Vagina (tissue), 2 donors: Measurements from ENCODE around the gene PLCD4. TPM values are rescaled to one million over a fixed set of nuclear protein-coding genes. Genes with fewer than 3 reads are reported as not detected.

ENCODE experiments used
- DNase-seq, 2 donors: peaks; one replicate each; pipeline ENCODE4 v3.0.0-alpha.2; 2017; ENCODE audit errors: extremely low spot score in 2 of 2
- H3K27ac ChIP-seq: fragments of 200-600 bp; sonication (generic); one replicate; pipeline ENCODE4 v1.5.1; 2019
- H3K27me3 ChIP-seq: fragments of 200-600 bp; sonication (generic); one replicate; pipeline ENCODE4 v1.5.1; 2019
- H3K36me3 ChIP-seq, 2 donors: fragments of 200-600 bp; sonication (generic); one replicate each; pipeline ENCODE4 v1.5.1; 2017 to 2019
- H3K4me1 ChIP-seq: fragments of 200-600 bp; sonication (generic); one replicate; pipeline ENCODE4 v1.5.1; 2019
- H3K4me3 ChIP-seq, 2 donors: fragments of 200-600 bp; sonication (generic); 1 replicate in 1 of 2; 2 replicates in 1 of 2; pipeline ENCODE4 v1.5.1; 2016 to 2019
- H3K9me3 ChIP-seq: fragments of 200-600 bp; sonication (generic); one replicate; pipeline ENCODE4 v1.5.1; 2019
- POLR2A ChIP-seq, 2 donors: fragments of 450-650 bp; IDR thresholded peaks; one replicate each; pipeline ENCODE4 v1.6.1; 2017; ENCODE audit warnings: antibody characterized with exemption in 2 of 2, mild to moderate bottlenecking in 2 of 2, moderate library complexity in 2 of 2
- POLR2AphosphoS5 ChIP-seq, 2 donors: sonication (generic); formaldehyde crosslinking; IDR thresholded peaks; one replicate each; pipeline ENCODE4 v1.9.0; 2017; ENCODE audit warnings: antibody characterized with exemption in 2 of 2, mild to moderate bottlenecking in 2 of 2, low read depth in 1 of 2; ENCODE audit not compliant: insufficient read depth in 1 of 2
- intact Hi-C: fragments of 100-400 bp; cut with DNase I; formaldehyde crosslinking; loops from one replicate; pipeline ENCODE4 v1.15.1; 2023
- total RNA-seq: library from RNA; depleted of rRNA; stranded (reverse); fragments of >200 nt; gene quantifications from one replicate; pipeline ENCODE4 v1.2.3, GENCODE V29; 2016
- TF ChIP-seq, protein P1 (sequence below), 3 experiments: fragments of 450-650 bp in 2 of 3; fragments of 200-600 bp in 1 of 3; sonication (generic) in 1 of 3; IDR thresholded peaks; one replicate each; pipeline ENCODE4 v1.5.1; 2017 to 2019; ENCODE audit warnings: antibody characterized with exemption in 3 of 3, mild to moderate bottlenecking in 2 of 3, moderate library complexity in 2 of 3

Gene PLCD4
- total RNA-seq, 1 donor from 2014 or later: 12.0 TPM

DNA sequence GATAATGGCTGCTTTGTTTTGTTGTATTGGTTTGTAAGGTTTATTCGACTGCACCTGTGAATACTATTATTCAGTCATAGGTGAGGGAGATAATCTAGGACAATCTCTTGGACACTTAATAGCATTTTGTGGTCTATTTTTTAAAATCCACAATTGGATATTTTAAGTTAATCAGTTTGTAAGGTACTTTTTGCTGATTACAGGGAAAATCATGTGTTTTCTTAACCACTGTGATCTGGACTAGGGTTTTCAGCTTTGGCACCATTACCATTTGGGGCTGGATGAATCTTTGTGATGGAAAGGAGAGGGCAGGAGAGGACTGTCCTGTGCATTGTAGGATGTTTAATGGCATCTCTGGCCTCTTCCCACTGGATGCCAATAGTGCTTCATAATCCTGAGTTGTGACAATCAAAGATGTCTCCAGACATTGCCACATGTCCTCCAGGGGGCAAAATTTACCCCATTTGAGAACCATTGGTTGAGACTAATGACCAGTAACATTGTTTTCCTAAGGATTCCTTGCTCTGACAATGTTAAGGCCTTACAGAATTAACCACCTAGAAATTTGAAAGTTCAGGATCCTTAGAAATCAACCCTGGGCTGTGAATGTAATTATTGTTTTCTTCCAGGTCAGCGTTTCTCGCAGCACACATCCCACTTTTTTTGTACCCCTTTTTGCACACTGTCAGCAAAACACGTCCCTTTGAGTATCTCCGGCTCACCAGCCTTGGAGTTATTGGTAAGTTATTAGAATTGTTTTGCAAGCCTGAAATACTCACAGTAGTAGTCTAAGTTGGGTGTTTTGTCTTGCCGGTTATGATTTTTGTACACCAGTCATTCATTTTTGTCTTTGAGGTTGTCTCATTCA, 23.5 kb upstream of the PLCD4 start:
- H3K36me3 ChIP-seq: peaks cover 0 to 44% of the 10 kb centered on the region in 2 donors
- TF ChIP-seq, protein P1, sequence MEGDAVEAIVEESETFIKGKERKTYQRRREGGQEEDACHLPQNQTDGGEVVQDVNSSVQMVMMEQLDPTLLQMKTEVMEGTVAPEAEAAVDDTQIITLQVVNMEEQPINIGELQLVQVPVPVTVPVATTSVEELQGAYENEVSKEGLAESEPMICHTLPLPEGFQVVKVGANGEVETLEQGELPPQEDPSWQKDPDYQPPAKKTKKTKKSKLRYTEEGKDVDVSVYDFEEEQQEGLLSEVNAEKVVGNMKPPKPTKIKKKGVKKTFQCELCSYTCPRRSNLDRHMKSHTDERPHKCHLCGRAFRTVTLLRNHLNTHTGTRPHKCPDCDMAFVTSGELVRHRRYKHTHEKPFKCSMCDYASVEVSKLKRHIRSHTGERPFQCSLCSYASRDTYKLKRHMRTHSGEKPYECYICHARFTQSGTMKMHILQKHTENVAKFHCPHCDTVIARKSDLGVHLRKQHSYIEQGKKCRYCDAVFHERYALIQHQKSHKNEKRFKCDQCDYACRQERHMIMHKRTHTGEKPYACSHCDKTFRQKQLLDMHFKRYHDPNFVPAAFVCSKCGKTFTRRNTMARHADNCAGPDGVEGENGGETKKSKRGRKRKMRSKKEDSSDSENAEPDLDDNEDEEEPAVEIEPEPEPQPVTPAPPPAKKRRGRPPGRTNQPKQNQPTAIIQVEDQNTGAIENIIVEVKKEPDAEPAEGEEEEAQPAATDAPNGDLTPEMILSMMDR (IDR thresholded peaks at IDR 0.05): no peak
- TF ChIP-seq POLR2A (IDR thresholded peaks at IDR 0.05) (no peak), POLR2AphosphoS5 (IDR thresholded peaks at IDR 0.05; ENCODE audit: insufficient read depth in 1 of 2, low read depth in 1 of 2) (no peak)
- intact Hi-C loops: no loop called here

DNA sequence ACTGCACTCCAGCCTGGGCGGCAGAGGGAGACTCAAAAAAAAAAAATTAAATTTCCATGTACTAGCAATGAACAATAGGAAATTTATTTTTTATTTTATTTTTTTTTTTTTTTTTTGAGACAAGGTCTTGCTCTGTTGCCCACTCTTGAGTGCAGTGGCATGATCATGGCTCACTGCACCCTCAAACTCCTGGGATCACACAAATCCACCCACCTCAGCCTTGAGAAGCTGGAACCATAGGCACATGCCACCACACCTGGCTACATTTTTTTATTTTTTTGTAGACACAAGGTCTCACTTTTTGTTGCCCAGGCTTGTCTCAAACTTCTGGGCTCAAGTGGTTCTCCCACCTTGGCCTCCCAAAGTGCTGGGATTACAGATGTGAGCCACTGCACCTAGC, 22.2 kb upstream of the PLCD4 start:
- Histone ChIP-seq H3K4me1 (no peaks in the 10 kb centered on the region), H3K9me3 (no peaks in the 10 kb centered on the region), H3K36me3 (peaks cover 0 to 55% of the 10 kb centered on the region in 2 donors), H3K4me3 (no peak overlapping the region), H3K27ac (no peak overlapping the region), H3K27me3 (no peaks in the 10 kb centered on the region)
- intact Hi-C loops: no loop called here
- DNase-seq: no peak
- TF ChIP-seq POLR2AphosphoS5 (IDR thresholded peaks at IDR 0.05; ENCODE audit: insufficient read depth in 1 of 2, low read depth in 1 of 2) (no peak), POLR2A (IDR thresholded peaks at IDR 0.05) (no peak)
- TF ChIP-seq, protein P1 (IDR thresholded peaks at IDR 0.05): no peak

More for the DNA sequence above, 23.5 kb upstream of the PLCD4 start:
- Histone ChIP-seq H3K4me1 (no peaks in the 10 kb centered on the region), H3K4me3 (no peak overlapping the region), H3K27me3 (no peaks in the 10 kb centered on the region), H3K27ac (no peak overlapping the region), H3K9me3 (no peaks in the 10 kb centered on the region)
- no peak for DNase-seq

DNA sequence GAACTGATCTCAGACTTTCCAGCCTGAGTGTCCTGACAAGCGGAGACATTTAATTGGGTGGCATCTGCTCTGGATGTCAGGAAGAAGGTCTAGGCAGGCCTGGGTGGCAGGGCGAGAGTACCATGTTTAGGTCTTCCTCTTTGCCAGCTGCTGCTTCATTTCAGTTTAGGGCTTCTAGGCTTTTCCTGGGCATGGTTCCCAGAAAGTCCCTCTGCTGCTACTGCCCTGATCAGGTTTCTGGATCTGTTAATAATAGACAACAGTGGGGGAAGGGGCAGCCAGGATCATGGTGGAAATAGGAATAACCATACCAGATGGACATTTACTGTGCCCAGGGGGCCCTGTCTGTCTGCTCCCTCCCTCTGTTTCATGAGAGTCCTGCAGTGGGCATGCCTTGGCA, 2.3 kb upstream of the PLCD4 start:
- H3K9me3 ChIP-seq: no peaks in the 10 kb centered on the region
- peaks cover 15% of the 10 kb centered on the region for H3K4me1 ChIP-seq
- TF ChIP-seq, protein P1 (IDR thresholded peaks at IDR 0.05): no peak
- TF ChIP-seq POLR2AphosphoS5 (IDR thresholded peaks at IDR 0.05; ENCODE audit: insufficient read depth in 1 of 2, low read depth in 1 of 2) (no peak), POLR2A (IDR thresholded peaks at IDR 0.05) (no peak)
- H3K4me3 ChIP-seq: no peak overlapping the region
- no peaks in the 10 kb centered on the region for H3K36me3 ChIP-seq
- DNase-seq: no peak
- H3K27me3 ChIP-seq: no peaks in the 10 kb centered on the region
- intact Hi-C loops: no loop called here
- H3K27ac ChIP-seq: no peak overlapping the region

DNA sequence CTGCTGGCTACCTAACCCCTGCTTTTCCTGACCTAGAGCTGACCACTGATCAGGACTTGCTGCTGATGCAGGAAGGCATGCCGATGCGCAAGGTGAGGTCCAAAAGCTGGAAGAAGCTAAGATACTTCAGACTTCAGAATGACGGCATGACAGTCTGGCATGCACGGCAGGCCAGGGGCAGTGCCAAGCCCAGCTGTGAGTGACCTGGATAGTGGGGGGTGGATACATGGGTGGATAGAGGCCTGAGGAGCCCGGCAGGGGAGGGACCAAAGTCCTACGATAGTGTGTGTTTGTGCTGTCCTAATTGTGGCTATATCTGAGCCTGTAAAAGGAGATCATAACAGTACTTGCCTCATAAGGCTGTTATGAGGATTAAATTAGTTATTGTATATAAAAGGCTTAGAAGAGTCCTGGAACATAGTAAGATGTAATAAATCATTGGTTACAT, 8.2 kb downstream of the PLCD4 start:
- intact Hi-C loops: no loop called here
- DNase-seq: no peak
- Histone ChIP-seq H3K36me3 (no peaks in the 10 kb centered on the region), H3K27ac (no peak overlapping the region), H3K4me1 (no peaks in the 10 kb centered on the region), H3K9me3 (no peaks in the 10 kb centered on the region), H3K27me3 (no peaks in the 10 kb centered on the region), H3K4me3 (no peak overlapping the region)
- TF ChIP-seq POLR2A (IDR thresholded peaks at IDR 0.05) (no peak), POLR2AphosphoS5 (IDR thresholded peaks at IDR 0.05; ENCODE audit: insufficient read depth in 1 of 2, low read depth in 1 of 2) (no peak)
- TF ChIP-seq, protein P1 (IDR thresholded peaks at IDR 0.05): no peak
